ENCODE results near the gene ABHD12. TPM values are rescaled to one million over a fixed set of nuclear protein-coding genes. Genes with fewer than 3 reads are reported as not detected.

The ABHD12 gene
- total RNA-seq, 1 donor = 38.4 TPM

DNA sequence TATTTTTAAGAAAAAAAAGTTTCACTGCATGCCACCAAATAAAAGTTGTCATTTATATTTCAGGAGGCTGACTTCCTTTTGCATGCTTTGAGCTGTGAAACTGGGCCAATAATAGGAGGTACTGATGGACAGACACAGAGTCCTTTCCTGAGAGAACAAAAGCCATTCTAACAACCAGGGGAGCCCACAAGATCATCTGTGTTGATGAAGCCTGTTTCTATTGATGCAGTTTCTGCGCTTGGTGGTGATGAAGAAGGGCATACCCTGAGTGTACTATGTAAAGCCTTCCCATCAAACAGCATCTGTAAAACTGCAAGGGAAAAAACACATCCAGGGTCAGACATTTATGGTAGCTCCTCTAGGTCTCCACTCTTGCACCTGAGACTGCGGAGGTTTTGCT is 34.8 kb downstream of the ABHD12 start:
- no peak overlapping the region for H3K4me3 ChIP-seq (ENCODE audit: low read depth, low read length)
- no peak for DNase-seq (ENCODE audit: low read depth)
- TF ChIP-seq, protein P1, sequence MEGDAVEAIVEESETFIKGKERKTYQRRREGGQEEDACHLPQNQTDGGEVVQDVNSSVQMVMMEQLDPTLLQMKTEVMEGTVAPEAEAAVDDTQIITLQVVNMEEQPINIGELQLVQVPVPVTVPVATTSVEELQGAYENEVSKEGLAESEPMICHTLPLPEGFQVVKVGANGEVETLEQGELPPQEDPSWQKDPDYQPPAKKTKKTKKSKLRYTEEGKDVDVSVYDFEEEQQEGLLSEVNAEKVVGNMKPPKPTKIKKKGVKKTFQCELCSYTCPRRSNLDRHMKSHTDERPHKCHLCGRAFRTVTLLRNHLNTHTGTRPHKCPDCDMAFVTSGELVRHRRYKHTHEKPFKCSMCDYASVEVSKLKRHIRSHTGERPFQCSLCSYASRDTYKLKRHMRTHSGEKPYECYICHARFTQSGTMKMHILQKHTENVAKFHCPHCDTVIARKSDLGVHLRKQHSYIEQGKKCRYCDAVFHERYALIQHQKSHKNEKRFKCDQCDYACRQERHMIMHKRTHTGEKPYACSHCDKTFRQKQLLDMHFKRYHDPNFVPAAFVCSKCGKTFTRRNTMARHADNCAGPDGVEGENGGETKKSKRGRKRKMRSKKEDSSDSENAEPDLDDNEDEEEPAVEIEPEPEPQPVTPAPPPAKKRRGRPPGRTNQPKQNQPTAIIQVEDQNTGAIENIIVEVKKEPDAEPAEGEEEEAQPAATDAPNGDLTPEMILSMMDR (IDR thresholded peaks at IDR 0.05; ENCODE audit: insufficient read depth, low read depth, low read length) = no peak

DNA sequence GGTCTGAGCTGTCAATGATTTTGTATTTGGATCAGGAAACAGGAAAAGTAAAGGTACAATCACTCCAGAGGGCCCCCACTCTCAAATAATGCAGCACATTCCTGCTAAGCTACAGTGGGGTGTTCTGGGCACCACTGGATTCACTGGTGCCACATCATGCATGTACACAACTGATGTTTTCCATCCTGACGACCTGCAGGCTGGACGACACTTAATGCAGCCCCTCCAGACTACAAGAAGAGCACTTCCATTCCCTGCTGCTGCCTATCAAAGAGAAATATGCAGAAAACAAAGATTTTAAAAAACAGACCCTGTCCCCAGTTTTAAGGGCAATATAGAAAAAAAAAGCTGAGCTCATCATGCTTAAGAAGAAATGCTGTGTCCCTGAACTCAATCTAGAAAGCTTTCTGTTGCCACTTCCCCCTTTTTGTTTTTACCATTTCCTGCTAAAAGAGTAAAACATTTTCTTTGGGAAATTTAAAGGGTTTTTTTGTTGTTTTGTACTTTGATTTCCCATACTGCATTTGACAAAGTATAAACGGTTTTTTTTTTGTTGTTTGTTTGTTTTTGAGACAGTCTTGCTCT is 35.5 kb downstream of the ABHD12 start:
- TF ChIP-seq, protein P1 (IDR thresholded peaks at IDR 0.05; ENCODE audit: insufficient read depth, low read depth, low read length) = no peak
- H3K4me3 ChIP-seq (ENCODE audit: low read depth, low read length) = no peak overlapping the region
- no peak for DNase-seq (ENCODE audit: low read depth)

DNA sequence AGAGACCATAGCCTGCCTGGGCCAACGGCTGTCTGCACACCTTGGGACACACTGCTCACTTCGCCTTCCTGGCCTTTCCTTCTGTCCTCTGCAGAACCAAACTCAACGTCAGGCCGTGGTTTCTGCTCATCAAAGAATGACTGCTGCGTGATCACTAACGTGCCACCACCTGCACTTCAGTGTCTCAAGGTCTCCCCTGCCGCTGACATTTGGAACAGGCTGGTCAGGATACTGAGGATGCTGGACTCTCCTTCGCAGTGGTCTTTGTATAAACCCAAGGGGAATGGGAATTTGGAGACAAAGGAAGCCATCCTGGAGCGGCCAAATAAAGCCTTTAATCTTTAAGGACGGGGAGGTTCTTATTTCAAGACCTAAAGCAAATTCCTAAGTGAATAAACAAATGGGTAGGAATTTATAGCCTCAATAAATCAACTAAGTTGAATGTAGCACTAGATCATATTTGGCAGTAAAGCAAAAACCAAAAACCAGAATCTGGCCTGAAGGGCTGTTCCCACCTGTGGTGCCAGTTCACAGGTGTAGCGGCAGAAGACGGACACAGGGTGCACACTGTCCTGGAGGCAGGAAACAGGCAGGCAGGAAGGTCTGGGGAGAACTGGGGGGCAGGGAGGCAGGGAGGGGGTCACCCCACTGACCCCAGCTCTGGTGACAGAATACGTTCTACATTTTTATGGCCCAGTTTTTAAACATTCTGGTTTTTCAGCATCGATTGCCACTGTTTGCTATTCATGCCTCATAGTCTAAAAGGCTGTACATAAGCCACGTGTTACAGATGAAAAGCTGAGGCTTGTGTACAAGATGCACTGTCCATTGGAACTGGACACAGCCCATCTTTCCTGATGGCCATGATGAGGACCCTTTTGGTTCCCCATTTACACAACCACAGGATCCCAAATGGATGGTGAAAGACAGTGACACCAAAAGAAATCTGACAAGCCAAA is 36.6 kb downstream of the ABHD12 start:
- DNase-seq (ENCODE audit: low read depth) = peak; percentile 42
- TF ChIP-seq, protein P1 (IDR thresholded peaks at IDR 0.05; ENCODE audit: insufficient read depth, low read depth, low read length) = no peak
- no peak overlapping the region for H3K4me3 ChIP-seq (ENCODE audit: low read depth, low read length)

DNA sequence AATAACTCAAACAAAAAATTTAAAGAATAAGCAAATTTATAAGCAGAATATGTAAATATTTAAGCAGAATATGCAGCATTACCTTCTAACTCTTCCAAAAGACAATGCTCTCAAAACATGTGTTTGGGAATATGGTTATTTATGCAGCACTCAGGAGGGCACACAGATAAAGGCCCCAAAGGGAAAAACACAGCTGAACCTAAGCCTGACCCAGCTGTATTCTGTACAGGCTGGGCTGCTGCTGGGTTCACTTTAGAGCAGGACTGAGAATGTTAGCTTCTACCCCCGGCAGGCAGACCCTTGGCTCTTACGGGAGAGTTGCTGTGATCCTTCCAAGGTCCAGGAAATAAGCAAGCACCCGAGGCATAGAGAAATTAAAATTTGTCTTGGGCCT is 37.3 kb downstream of the ABHD12 start:
- DNase-seq (ENCODE audit: low read depth) = no peak
- H3K4me3 ChIP-seq (ENCODE audit: low read depth, low read length) = no peak overlapping the region
- TF ChIP-seq, protein P1 (IDR thresholded peaks at IDR 0.05; ENCODE audit: insufficient read depth, low read depth, low read length) = no peak

DNA sequence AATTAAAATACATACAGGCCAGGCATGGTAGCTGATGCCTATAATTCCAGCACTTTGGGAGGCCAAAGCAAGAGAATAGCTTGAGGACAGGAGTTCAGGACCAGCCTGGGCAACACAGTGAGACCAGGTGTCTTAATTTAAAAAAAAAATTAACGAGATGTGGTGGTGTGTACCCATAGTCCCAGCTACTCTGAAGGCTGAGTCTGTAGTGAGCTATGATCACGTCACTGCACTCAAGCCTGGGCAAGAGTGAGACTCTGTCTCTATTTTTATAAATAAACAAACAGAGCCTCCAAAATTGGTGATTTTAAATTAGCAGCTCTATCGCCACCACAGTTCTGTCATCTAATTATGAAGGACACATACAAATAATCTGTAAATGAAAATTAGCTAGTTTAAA is 37.9 kb downstream of the ABHD12 start:
- DNase-seq (ENCODE audit: low read depth) = no peak
- H3K4me3 ChIP-seq (ENCODE audit: low read depth, low read length) = no peak overlapping the region
- TF ChIP-seq, protein P1 (IDR thresholded peaks at IDR 0.05; ENCODE audit: insufficient read depth, low read depth, low read length) = no peak

DNA sequence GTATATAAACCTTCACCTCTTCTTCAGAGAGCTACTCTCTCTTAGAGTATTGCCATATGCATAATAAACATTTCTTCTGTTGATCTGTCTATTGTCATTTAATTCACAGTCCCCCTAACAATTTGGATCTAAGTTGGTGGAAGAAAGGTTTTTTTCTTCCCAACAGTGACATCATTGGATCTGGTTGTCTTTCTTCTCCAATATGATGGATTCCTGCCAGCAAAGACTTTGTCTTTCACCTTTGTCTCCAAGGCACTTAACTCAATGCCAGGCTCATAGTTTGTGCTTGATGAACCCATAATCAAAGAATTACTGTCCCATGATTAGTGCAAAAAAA is 39.6 kb downstream of the ABHD12 start:
- TF ChIP-seq, protein P1 (IDR thresholded peaks at IDR 0.05; ENCODE audit: insufficient read depth, low read depth, low read length) = no peak
- no peak for DNase-seq (ENCODE audit: low read depth)
- no peak overlapping the region for H3K4me3 ChIP-seq (ENCODE audit: low read depth, low read length)

Measured in fibroblast of villous mesenchyme (primary cell).